HepG2 (cell line): Measurements from ENCODE around the gene PSMB2. TPM values are rescaled to one million over a fixed set of nuclear protein-coding genes. Genes with fewer than 3 reads are reported as not detected.

Experiments used
- CERS6 ChIP-seq: sonication (generic); formaldehyde crosslinking; IDR thresholded peaks from 2 replicates; pipeline ENCODE4 v1.5.0; 2020; ENCODE audit warnings: missing genetic modification reagents
- E2F5 ChIP-seq: sonication (generic); formaldehyde crosslinking; conservative IDR thresholded peaks from 2 replicates; pipeline ENCODE4 v1.4.0; 2020; ENCODE audit warnings: missing genetic modification reagents
- ERF ChIP-seq: IDR thresholded peaks from 2 replicates; pipeline ENCODE4 v1.6.1; 2018; ENCODE audit warnings: missing biosample characterization, missing genetic modification reagents
- HDAC1 ChIP-seq: sonication (generic); formaldehyde crosslinking; IDR thresholded peaks from 2 replicates; pipeline ENCODE4 v1.5.1; 2020; ENCODE audit warnings: mild to moderate bottlenecking, missing genetic modification reagents
- MZF1 ChIP-seq: sonication (generic); formaldehyde crosslinking; IDR thresholded peaks from 2 replicates; pipeline ENCODE4 v1.8.1; 2023; ENCODE audit warnings: mild to moderate bottlenecking, missing genetic modification reagents, borderline replicate concordance
- POLR2G ChIP-seq: fragments of 200-400 bp; formaldehyde crosslinking; IDR thresholded peaks from 2 replicates; pipeline ENCODE4 v1.6.1; 2018; ENCODE audit warnings: mild to moderate bottlenecking, low read depth, low read length, moderate library complexity
- SNAPC2 ChIP-seq: sonication (generic); formaldehyde crosslinking; IDR thresholded peaks from 2 replicates; pipeline ENCODE4 v1.8.1; 2022; ENCODE audit warnings: mild to moderate bottlenecking, missing genetic modification reagents
- TFDP2 ChIP-seq: sonication (generic); formaldehyde crosslinking; IDR thresholded peaks from 2 replicates; pipeline ENCODE4 v1.4.0; 2020; ENCODE audit warnings: missing genetic modification reagents
- THAP9 ChIP-seq: sonication (generic); formaldehyde crosslinking; IDR thresholded peaks from 2 replicates; pipeline ENCODE4; 2020; ENCODE audit warnings: missing genetic modification reagents, mild to moderate bottlenecking, borderline replicate concordance
- TMF1 ChIP-seq: sonication (generic); formaldehyde crosslinking; IDR thresholded peaks from 2 replicates; pipeline ENCODE4 v1.8.1; 2022; ENCODE audit warnings: low read depth, missing genetic modification reagents
- UBTF ChIP-seq: sonication (generic); formaldehyde crosslinking; IDR thresholded peaks from 2 replicates; pipeline ENCODE4 v1.4.0; 2020; ENCODE audit warnings: mild to moderate bottlenecking, missing genetic modification reagents
- ZBTB21 ChIP-seq: sonication (generic); formaldehyde crosslinking; IDR thresholded peaks from 2 replicates; pipeline ENCODE4 v1.4.0; 2020; ENCODE audit warnings: missing genetic modification reagents
- ZFY ChIP-seq: sonication (generic); formaldehyde crosslinking; IDR thresholded peaks from 2 replicates; pipeline ENCODE4 v1.4.0; 2020; ENCODE audit warnings: missing genetic modification reagents
- ZMAT3 ChIP-seq: sonication (generic); formaldehyde crosslinking; conservative IDR thresholded peaks from 2 replicates; pipeline ENCODE4 v1.7.0; 2021; ENCODE audit warnings: missing genetic modification reagents
- ZNF225 ChIP-seq: sonication (generic); formaldehyde crosslinking; IDR thresholded peaks from 2 replicates; pipeline ENCODE4 v1.4.0; 2020; ENCODE audit warnings: mild to moderate bottlenecking, missing genetic modification reagents
- ZNF329 ChIP-seq: sonication (generic); formaldehyde crosslinking; IDR thresholded peaks from 2 replicates; pipeline ENCODE4 v1.9.0; 2021; ENCODE audit warnings: low read depth, mild to moderate bottlenecking, missing genetic modification reagents
- ZNF34 ChIP-seq: sonication (generic); formaldehyde crosslinking; IDR thresholded peaks from 2 replicates; pipeline ENCODE4 v1.4.0; 2020; ENCODE audit warnings: mild to moderate bottlenecking, missing genetic modification reagents, borderline replicate concordance
- ZNF512 ChIP-seq: sonication (generic); formaldehyde crosslinking; IDR thresholded peaks from 2 replicates; pipeline ENCODE4 v1.4.0; 2020; ENCODE audit warnings: mild to moderate bottlenecking, missing genetic modification reagents
- ZNF768 ChIP-seq: sonication (generic); formaldehyde crosslinking; IDR thresholded peaks from 2 replicates; pipeline ENCODE4 v1.4.0; 2020; ENCODE audit warnings: missing genetic modification reagents
- ZSCAN22 ChIP-seq: sonication (generic); formaldehyde crosslinking; IDR thresholded peaks from 2 replicates; pipeline ENCODE4 v1.4.0; 2020; ENCODE audit warnings: mild to moderate bottlenecking, missing genetic modification reagents
- polyA plus RNA-seq, 8 experiments: library from polyadenylated mRNA; depleted of rRNA in 3 of 8; stranded (reverse) in 7 of 8; unstranded in 1 of 8; fragments of >200 nt; fragmentation: Illumina TruSeq in 4 of 8; extraction: Trizol in 4 of 8; gene quantifications; 2 replicates each; pipeline versions ENCODE4 v1.2.1 to v1.2.3, GENCODE V29; 2011 to 2016; ENCODE audit warnings: low read depth in 4 of 8, missing spikeins in 1 of 8, mixed read lengths in 1 of 8; ENCODE audit not compliant: insufficient read depth in 1 of 8
- total RNA-seq, 5 experiments: library from RNA; depleted of rRNA; stranded (reverse); fragments of >200 nt; fragmentation: Illumina TruSeq; extraction: Trizol; gene quantifications; 2 replicates each; pipeline ENCODE4 v1.2.3, GENCODE V29; 2016; ENCODE audit warnings: low read depth in 1 of 5

The PSMB2 gene
- total and polyA plus RNA-seq, 2 of the 13 experiments (the other 11 are each of a cell fraction or from before 2014, with no cell fraction given), result 60.6 to 62.2 TPM

- TF ChIP-seq THAP9 (CRISPR knock-in tag) (peak; percentile 96; the same call in 1 of the 2 replicates), E2F5 (CRISPR knock-in tag) (peak; percentile 55; the same call in 1 of the 2 replicates), ZMAT3 (CRISPR knock-in tag) (no peak), ZNF225 (CRISPR knock-in tag) (no peak), ERF (CRISPR knock-in tag) (peak; percentile 60; the same call in 1 of the 2 replicates), ZBTB21 (no peak), CERS6 (CRISPR knock-in tag) (no peak), POLR2G (peak; percentile 91), UBTF (peak; percentile 75), MZF1 (CRISPR knock-in tag) (no peak), ZNF768 (0 out of 2 replicates have a peak, but pooled peaks have one; percentile 2), ZNF34 (CRISPR knock-in tag) (no peak), SNAPC2 (CRISPR knock-in tag) (peak; percentile 22; the same call in 1 of the 2 replicates), TFDP2 (peak; percentile 59; the same call in 1 of the 2 replicates), ZSCAN22 (CRISPR knock-in tag) (0 out of 2 replicates have a peak, but pooled peaks have one; percentile 5), ZNF329 (CRISPR knock-in tag) (0 out of 2 replicates have a peak, but pooled peaks have one; percentile 11), TMF1 (CRISPR knock-in tag) (0 out of 2 replicates have a peak, but pooled peaks have one; percentile 55), ZFY (CRISPR knock-in tag) (peak; percentile 88), ZNF512 (peak; percentile 58; the same call in 1 of the 2 replicates), HDAC1 (CRISPR knock-in tag) (peak; percentile 62; the same call in 1 of the 2 replicates)
These were observed 84.2 kb downstream of the PSMB2 start, which contains the start of gene KIAA0319L (continued) for GRCh38 chr1:35557118-35557610.
